ENCODE data around the gene SYT6. TPM values are rescaled to one million over a fixed set of nuclear protein-coding genes. Genes with fewer than 3 reads are reported as not detected.

Gene SYT6
- total RNA-seq, 4 donors from 2014 or later, result 1.4 TPM; not detected in 3

GRCh38 chr1:114131526-114132220 is 22.0 kb downstream of the SYT6 start:
- TF ChIP-seq POLR2A (IDR thresholded peaks at IDR 0.05), result no peak
- no peak for TF ChIP-seq CTCF (IDR thresholded peaks at IDR 0.05)
- no peaks in the 10 kb centered on the region for H3K27me3 ChIP-seq
- no peak overlapping the region for H3K27ac ChIP-seq
- H3K9me3 ChIP-seq, result no peaks in the 10 kb centered on the region
- no peak overlapping the region for H3K4me3 ChIP-seq (replicated peaks in 1 of 3)
- H3K4me1 ChIP-seq, result no peaks in the 10 kb centered on the region
- no peak for DNase-seq
- WGBS, 2 donors, result 89 to 93% methylated on average over 4 of the region's 4 CpGs
- intact Hi-C loops (cut with DNase I), result no loop called here
- no peaks in the 10 kb centered on the region for H3K36me3 ChIP-seq

DNA sequence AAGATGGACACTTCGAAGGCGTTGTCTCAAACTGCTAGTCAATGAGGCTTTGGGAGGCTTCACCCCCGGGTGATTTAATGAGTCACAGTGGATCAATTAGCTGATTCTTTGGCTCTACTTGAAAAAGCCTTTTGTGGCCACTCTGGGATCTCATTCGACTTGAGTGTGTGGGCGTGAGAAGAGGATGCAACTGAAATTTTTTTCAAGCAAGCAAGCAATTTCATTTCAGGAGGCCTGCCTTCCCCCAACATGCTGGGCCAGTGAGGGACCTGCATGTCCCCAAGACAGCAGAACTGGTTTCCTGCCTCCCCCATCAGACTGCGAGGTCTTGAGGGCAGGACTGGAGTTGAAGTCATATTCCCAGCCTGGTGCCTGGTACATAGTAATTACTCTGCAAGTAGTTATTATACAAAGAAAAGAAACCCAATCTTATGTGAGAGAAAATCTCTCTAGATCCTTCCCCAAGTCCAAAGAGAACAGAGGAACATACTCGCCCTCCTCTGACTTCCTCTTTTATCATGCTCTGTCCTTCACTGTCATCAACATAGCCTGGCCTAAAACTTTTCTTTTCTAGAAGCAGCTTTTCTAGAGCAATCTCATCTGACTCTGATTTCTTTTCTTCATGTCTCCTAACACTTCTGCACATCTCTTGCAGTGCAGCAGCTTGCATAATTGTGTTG is 22.7 kb downstream of the SYT6 start:
- H3K4me1 ChIP-seq, result no peaks in the 10 kb centered on the region
- H3K9me3 ChIP-seq, result no peaks in the 10 kb centered on the region
- TF ChIP-seq CTCF (IDR thresholded peaks at IDR 0.05) (no peak), POLR2A (IDR thresholded peaks at IDR 0.05) (no peak)
- H3K36me3 ChIP-seq, result no peaks in the 10 kb centered on the region
- H3K27ac ChIP-seq, result no peak overlapping the region
- DNase-seq, result no peak
- intact Hi-C loops (cut with DNase I), result no loop called here
- no peak overlapping the region for H3K4me3 ChIP-seq (replicated peaks in 1 of 3)
- no peaks in the 10 kb centered on the region for H3K27me3 ChIP-seq
- WGBS, 2 donors, result 46 to 65% methylated on average over 7 of the region's 7 CpGs

GRCh38 chr1:114130213-114130612 is 23.5 kb downstream of the SYT6 start:
- intact Hi-C loops (cut with DNase I), result no loop called here
- H3K4me3 ChIP-seq (replicated peaks in 1 of 3), result no peak overlapping the region
- WGBS, 2 donors, result 85 to 88% methylated on average over 4 of the region's 4 CpGs
- no peaks in the 10 kb centered on the region for H3K36me3 ChIP-seq
- no peaks in the 10 kb centered on the region for H3K27me3 ChIP-seq
- TF ChIP-seq CTCF (IDR thresholded peaks at IDR 0.05) (no peak), POLR2A (IDR thresholded peaks at IDR 0.05) (no peak)
- H3K4me1 ChIP-seq, result no peaks in the 10 kb centered on the region
- H3K9me3 ChIP-seq, result no peaks in the 10 kb centered on the region
- H3K27ac ChIP-seq, result no peak overlapping the region
- no peak for DNase-seq

DNA sequence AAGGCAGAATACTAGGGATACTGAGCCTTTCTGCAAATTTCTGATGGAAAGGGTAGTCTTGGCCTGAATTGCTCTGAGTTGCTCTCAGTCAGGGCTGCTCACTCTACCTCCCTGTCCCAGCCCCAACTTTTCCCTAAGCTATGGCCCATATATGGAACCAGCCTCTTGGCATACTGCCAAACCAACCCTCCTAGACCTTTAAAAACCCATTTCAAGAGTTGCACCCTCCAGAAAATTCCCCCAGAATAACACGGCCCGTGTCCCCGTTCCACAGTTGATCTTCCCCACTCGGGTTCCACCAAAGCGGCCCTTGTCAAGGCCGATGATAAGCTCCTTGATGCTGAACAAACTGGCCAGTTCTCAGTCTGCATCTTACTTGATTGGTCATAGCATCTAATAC is 25.4 kb downstream of the SYT6 start:
- Histone ChIP-seq H3K4me1 (no peaks in the 10 kb centered on the region), H3K9me3 (no peaks in the 10 kb centered on the region), H3K4me3 (replicated peaks in 1 of 3) (no peak overlapping the region), H3K27me3 (no peaks in the 10 kb centered on the region), H3K27ac (no peak overlapping the region), H3K36me3 (no peaks in the 10 kb centered on the region)
- TF ChIP-seq POLR2A (IDR thresholded peaks at IDR 0.05) (no peak), CTCF (IDR thresholded peaks at IDR 0.05) (no peak)
- intact Hi-C loops (cut with DNase I), result no loop called here
- no peak for DNase-seq
- WGBS, 2 donors, result 59 to 67% methylated on average over 6 of the region's 6 CpGs

Measured in thyroid gland (tissue), 4 donors.